Ecto neural progenitor cell (in vitro differentiated cells): ENCODE data around the gene RFK.
"Not testable (repeated sequence)": the region's sequence is repeated elsewhere in the genome, so short reads cannot be mapped to it uniquely, and the experiment has no call there.

Source experiments
- DNase-seq: peaks from one replicate; pipeline ENCODE4 v3.0.0-alpha.2; 2018; ENCODE audit warnings: low spot score

Gene RFK

DNA sequence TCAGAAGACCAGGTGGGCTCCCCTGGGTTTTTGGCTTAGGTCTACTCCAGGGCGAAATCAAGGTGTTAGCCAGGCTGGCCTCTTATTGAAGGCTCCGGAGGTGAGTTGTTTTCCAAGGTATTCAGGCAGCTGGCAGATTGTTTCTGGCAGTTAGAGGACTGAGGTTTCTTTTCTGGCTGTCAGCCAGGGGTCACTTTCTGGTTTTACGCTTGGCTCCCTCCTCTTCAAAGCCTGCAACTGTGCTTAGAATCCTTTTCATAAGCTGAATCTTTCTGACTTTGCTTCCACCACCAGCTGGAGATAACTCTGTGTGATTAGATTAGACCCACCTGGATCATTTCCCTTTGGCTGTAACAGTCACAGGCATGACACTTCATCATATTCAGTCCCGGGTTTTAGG lies 24.6 kb downstream of the RFK start:
- no peak for DNase-seq

GRCh38 chr9:76366275-76366674 lies 28.0 kb downstream of the RFK start:
- no peak for DNase-seq

DNA sequence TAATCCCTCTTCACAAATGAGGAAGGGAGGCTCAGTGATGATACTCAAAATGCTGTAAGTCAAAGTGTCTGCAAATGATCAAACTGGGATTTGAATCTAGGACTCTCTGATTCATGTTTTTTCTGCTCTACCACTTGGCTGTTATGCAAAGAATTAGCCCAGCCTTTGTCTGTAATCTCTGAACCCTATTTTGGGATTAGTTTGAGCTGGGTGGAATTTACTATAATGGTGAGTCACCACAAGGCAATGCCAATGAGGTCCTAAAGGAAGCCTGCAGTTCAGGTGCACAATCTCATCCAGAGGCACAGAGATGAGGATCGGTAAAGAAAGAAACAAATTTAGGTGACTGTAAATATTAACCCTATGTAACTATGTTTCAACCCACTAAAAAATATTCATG lies 29.2 kb downstream of the RFK start:
- no peak for DNase-seq

- no peak for DNase-seq
Measured at GRCh38 chr9:76363032-76363395, 31.2 kb downstream of the RFK start.

GRCh38 chr9:76362332-76363031 lies 31.7 kb downstream of the RFK start:
- DNase-seq: not testable (repeated sequence)

- DNase-seq: no peak
Measured at GRCh38 chr9:76359766-76360165, 34.5 kb downstream of the RFK start.

GRCh38 chr9:76359365-76359764 lies 34.9 kb downstream of the RFK start:
- DNase-seq: no peak

- DNase-seq: no peak
Measured at GRCh38 chr9:76358628-76359280, 35.5 kb downstream of the RFK start.

DNA sequence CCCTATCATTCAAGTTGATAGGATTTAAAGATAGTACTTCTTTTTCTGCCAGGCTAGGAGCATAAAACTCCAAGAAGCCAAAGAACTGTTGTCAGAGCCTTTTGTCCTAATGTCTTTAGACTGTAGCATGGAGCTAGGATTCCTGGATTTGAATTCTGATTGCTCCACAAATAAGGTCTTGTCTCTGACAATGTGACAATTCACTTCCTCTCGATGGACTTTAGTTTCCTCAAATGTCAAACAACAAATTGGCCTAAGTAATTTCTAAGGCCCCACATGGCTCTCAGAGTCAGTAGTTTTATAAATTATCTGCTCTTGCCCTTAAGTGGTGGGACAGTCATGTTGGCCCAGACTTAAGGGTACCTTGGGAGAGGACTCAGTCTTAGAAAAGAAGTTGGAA lies 36.7 kb downstream of the RFK start:
- DNase-seq: no peak

- DNase-seq: no peak
Measured at GRCh38 chr9:76355886-76356285, 38.3 kb downstream of the RFK start.

DNA sequence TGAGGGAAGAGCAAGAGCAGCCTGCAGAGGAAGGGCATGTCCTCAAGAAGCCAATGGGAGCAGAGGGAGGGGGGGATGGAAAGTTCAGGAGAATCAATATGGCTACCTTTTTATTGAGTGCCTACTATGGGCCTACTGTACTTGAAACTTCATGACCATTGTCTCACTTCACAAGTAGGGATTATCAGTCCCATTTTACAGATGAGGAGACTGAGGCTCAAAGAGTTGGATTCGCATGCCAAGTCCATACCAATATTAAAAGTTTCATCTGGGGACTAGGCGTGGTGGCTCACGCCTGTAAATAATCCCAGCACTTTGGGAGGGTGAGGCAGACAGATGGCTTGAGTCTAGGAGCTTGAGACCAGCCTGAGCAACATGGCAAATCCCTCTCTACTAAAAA lies 40.0 kb downstream of the RFK start:
- DNase-seq: no peak

DNA sequence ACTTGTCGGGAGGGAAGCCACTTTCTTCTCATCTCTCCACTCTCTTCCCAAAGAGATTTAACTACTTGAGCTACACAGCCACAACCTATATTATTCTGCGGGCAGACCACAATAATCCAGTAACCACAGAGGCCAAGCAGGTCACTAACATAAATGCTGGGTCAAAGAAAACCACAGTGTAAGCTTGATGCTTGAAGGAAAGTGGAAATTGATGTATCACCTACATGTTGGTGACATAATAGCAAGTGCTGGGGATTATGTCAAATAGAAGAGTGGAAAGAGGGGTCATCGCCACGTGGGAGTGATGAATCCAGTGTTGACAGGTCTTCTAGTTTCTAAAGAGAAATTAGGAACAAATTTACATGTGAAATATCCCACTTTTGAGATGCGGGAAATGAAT lies 40.9 kb downstream of the RFK start:
- no peak for DNase-seq

DNA sequence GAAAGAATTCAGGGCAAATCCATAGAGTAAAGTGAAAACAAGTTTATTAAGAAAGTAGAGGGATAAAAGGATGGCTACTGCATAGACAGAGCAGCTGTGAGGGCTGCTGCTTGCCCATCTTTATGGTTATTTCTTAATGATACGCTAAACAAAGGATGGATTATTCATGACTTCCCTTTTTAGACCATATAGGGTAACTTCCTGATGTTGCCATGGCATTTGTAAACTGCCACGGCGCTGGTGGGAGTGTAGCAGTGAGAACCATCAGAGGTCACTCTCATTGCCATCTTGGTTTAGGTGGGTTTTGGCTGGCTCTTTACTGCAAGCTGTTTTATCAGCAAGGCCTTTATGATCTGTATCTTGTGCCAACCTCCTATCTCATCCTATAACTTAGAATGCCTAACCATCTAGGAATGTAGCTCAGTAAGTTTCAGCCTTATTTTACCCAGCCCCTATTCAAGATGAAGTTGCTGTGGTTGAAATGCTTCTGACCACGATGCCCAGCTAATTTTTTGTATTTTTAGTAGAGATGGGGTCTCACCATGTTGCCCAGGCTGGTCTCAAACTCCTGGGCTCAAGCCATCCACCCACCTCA lies 42.1 kb downstream of the RFK start:
- no peak for DNase-seq

DNA sequence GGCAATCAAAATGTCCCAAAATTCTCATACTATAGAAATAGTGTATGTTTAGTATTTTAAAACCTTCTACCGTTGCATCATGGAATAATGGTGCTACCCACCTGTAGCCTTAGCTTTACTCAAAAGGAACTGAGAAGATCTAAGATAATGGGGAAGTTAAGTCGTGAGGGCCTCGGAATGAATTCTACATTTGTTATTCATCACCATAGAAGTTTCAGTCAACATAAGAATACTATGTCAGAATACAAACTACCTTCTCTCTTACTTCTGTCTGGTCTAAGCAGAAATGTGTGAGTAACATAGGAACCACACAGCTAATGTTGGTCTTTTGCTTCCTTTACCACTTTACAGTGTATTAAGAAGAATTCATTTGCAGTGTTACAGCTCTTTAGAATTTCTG lies 43.2 kb downstream of the RFK start:
- no peak for DNase-seq

GRCh38 chr9:76349865-76350264 lies 44.4 kb downstream of the RFK start:
- DNase-seq: no peak

GRCh38 chr9:76342858-76343257 lies 51.4 kb downstream of the RFK start:
- no peak for DNase-seq

DNA sequence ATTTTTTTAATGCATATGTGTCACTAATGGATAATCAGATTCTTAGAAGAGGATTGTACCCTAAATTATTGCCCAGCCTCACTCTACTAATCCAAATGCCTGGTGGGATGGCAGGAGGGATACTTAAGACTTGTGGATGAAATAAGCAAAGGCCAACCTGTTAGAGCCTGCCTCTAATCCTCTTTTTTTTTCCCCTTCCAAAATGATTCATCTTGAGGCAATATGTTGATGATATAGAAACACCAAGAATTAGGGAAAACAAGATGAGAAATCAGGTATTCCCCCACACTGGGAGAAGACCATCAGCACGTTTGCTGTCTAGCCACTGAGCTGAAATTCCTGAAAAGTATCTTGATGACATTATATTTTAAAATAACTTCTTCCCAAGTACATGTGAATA lies 52.0 kb downstream of the RFK start:
- no peak for DNase-seq

DNA sequence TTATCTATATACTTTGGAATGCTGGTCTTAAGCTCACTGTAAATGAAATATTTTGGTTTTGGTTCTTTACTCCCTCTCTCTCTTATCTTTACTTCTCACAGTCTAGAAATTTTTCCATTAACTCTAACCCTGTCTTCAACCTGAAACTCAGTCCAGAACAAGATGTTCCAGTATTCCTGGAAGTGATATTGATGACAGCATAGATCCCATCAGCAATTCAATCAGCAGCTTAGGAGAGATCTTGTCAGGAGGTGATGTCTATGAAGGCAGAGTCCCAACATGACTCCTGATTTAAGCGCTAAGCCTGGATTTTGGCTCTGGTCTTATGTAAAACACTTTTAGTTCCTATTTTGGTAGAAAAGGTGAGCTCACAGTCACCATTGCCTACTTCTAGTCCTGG lies 52.6 kb downstream of the RFK start:
- no peak for DNase-seq

DNA sequence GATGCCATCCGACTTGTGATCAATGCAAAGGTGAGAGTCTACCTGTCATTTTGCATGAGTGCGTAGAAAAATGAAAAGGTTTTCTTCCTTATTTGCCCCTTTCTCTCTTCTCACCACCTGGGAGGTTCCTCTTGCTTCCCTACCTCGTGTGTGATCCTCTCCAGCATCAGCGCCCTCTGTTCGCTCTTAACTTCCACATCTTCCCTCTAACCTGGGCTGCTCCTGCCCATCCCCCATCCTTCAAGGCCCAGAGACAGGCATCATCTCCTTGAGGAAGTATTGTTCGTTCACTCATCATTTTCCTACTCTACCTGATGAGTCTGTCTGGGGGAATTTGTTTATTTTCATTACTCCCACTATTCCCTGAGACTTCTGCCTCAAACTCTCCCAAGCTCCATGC lies 55.8 kb downstream of the RFK start:
- DNase-seq: no peak

DNA sequence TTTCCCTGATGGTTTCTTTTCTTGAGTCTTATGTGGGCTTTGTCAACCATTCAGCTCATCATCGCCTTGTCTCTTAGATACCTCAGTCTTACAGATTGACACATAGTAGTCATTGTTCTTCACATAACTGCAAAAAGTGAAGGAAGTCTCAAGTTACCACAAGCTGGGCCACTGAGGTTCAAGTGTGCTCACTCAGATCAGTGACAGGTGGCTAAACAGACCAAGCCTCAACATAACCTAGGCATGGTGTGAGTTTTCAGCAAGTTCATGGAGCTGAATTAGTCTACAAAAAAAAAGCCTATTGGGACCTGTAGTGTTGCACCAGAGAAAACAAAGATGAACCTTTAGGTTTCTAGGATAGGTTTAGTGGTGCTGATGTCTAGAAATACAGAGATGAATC lies 58.2 kb downstream of the RFK start:
- no peak for DNase-seq
